ENCODE data around the gene VPS29.
"Not testable (repeated sequence)": the region's sequence is repeated elsewhere in the genome, so short reads cannot be mapped to it uniquely, and the experiment has no call there.

Gene VPS29

DNA sequence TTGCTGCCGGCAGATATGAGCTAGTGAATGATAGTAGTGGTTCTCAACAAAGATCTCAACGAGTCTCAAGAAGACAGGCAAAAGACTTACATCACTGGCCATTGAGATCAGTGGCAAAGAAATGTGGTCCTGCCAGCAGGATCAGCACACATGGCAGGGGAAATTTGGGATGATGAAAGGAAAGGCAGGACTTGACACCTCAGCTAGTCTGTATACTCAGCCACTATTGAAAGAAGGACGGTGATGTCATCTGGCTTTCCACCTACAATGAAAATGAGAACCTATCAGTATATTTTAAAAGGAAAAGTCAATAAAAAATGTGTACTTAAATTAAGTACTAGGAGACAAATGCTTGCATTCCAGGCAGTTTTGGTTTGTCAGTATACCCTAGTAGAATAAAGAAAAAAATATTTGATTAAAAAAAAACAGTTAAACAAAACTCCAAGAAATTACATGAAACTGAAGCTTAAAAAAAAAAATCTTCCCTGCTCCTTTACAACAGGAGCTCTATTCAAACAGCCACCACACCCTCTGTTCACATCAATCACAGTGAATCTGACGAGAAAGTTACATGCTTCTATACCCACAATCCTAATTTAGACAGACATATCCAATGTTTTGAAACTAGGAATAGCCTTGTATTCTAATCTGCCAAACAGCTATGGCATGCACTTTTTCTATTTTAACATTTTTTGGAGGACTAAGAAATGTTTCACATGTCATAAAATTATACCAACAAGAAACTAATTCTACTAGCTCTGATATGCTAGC is 35.1 kb upstream of the VPS29 start:
- intact Hi-C loops (cut with micrococcal nuclease): no loop called here
- no peaks in the 10 kb centered on the region for H3K9me3 Mint-ChIP-seq
- no peaks in the 10 kb centered on the region for H3K27me3 Mint-ChIP-seq
- peaks cover 78% of the 10 kb centered on the region for H3K36me3 Mint-ChIP-seq (ENCODE audit: low read depth)
- H3K27ac Mint-ChIP-seq: no peak overlapping the region
- peaks cover 6% of the 10 kb centered on the region for H3K4me1 Mint-ChIP-seq (ENCODE audit: low read depth)
- H3K4me3 Mint-ChIP-seq: no peak overlapping the region

DNA sequence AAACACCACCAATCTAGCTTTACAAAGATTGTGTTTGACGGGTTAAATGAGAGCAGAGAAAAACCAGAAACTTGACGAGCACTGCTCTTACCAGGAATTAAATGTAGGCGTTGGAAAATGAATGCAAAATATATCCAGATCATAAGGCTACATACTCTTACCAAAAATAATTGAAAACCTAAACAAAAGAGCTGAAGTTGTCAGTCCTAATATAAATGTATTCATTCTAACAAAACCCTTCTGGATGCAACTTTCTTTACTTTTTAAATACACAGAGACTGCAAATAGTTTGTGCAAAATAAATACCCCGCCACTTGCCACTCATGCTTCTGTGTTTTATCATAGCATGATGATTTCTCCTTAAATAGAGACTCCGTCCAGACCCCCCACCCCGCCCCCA is 32.9 kb upstream of the VPS29 start:
- H3K36me3 Mint-ChIP-seq (ENCODE audit: low read depth): peaks cover 75% of the 10 kb centered on the region
- no peak overlapping the region for H3K27ac Mint-ChIP-seq

DNA sequence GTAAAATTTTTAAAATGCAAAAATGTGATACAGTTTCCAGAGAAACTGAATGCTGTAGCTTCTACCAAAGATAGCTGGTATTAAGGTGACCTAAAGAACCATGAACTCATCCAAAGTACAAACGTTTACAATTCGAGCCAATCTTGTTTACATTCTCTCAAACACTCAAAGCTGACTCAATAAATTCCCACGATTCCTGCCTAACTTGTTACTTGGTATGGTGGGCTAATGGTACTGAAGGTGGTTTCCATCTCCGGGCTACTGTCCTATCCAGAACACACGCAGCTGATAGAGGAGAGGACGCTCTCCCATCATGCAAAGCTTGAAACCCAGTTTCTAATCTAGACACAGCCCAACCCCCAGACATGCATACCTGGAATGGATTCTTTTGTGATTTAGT is 31.7 kb upstream of the VPS29 start:
- no peak overlapping the region for H3K4me3 Mint-ChIP-seq
- peaks cover 75% of the 10 kb centered on the region for H3K36me3 Mint-ChIP-seq (ENCODE audit: low read depth)
- H3K27me3 Mint-ChIP-seq: no peaks in the 10 kb centered on the region
- intact Hi-C loops (cut with micrococcal nuclease): no loop called here
- H3K27ac Mint-ChIP-seq: no peak overlapping the region
- H3K9me3 Mint-ChIP-seq: no peaks in the 10 kb centered on the region
- H3K4me1 Mint-ChIP-seq (ENCODE audit: low read depth): peaks cover under 1% of the 10 kb centered on the region

More for the DNA sequence above, 32.9 kb upstream of the VPS29 start:
- Mint-ChIP-seq H3K4me1 (ENCODE audit: low read depth) (peaks cover 6% of the 10 kb centered on the region), H3K4me3 (no peak overlapping the region), H3K9me3 (no peaks in the 10 kb centered on the region), H3K27me3 (no peaks in the 10 kb centered on the region)
- intact Hi-C loops (cut with micrococcal nuclease): no loop called here

DNA sequence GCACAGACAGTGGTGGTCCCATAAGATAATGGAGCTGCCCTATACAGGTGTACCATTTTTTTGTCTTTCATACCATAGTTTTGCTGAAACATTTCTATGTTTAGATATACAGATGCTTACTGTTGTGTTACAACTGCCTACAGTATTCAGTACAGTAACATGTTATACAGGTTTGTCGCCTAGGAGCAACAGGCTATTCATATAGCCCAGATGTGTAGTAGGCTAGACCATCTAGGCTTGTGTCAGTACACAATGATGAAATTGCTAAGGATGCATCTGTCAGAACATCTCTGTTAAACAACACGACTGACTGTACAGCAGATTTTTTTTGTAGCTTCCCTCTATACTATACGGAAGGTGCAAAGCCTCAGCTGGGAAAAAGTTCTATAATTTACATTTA is 30.7 kb upstream of the VPS29 start:
- Mint-ChIP-seq H3K27ac (no peak overlapping the region), H3K9me3 (no peaks in the 10 kb centered on the region), H3K4me3 (no peak overlapping the region)

DNA sequence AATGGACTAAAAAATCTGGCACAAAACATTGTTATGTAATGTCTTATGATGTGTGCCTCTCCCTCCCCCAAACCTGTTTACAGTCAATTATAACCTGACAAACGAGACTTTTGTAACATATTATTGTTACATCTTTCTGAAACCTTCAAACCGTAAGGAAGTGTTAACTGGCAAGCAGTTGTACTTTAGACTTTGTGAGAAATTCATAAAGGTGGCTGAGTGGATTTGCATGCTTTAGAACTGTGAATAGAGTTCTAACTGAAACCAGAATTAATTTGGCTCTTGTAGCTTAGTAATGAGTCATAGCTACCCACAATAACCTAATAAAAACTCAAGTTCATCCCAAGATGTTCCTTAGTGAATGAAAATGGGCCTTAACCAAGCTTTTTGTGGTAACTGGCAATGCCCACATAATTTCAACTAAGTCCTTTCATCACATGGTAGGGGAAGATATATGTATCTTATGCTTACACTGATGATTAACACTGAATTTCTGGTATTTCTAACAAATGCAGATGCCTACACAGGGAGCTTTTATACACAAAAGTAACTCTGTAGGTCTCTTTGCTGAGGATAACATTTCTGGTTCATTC is 29.9 kb upstream of the VPS29 start:
- no peaks in the 10 kb centered on the region for H3K9me3 Mint-ChIP-seq
- H3K27me3 Mint-ChIP-seq: no peaks in the 10 kb centered on the region
- H3K36me3 Mint-ChIP-seq (ENCODE audit: low read depth): peaks cover 67% of the 10 kb centered on the region
- H3K27ac Mint-ChIP-seq: no peak overlapping the region
- no peaks in the 10 kb centered on the region for H3K4me1 Mint-ChIP-seq (ENCODE audit: low read depth)
- no peak overlapping the region for H3K4me3 Mint-ChIP-seq
- intact Hi-C loops (cut with micrococcal nuclease): no loop called here

More for the DNA sequence above, 30.7 kb upstream of the VPS29 start:
- H3K36me3 Mint-ChIP-seq (ENCODE audit: low read depth): peaks cover 75% of the 10 kb centered on the region
- H3K27me3 Mint-ChIP-seq: no peaks in the 10 kb centered on the region
- intact Hi-C loops (cut with micrococcal nuclease): no loop called here
- no peaks in the 10 kb centered on the region for H3K4me1 Mint-ChIP-seq (ENCODE audit: low read depth)

DNA sequence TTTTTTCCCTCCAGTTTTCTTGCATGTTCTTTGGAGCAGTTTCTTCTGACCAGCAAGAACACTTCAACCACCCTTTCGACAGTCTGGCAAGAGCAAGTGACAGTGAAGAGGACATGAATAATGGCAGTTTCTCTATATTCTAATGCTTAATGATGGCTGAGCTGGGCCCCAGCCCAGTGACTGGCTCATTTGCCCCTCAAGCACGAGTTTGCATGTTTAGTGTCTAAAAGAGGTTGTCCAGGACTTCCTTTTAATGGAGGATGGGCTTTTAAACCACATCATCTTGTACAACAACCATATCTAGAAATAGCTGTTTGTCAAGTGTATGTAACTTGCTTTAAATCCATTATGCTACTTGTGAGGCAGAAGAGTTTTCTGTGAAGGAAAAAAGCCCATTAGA is 28.6 kb upstream of the VPS29 start:
- peaks cover 56% of the 10 kb centered on the region for H3K36me3 Mint-ChIP-seq (ENCODE audit: low read depth)
- intact Hi-C loops (cut with micrococcal nuclease): no loop called here
- no peak overlapping the region for H3K4me3 Mint-ChIP-seq
- no peak overlapping the region for H3K27ac Mint-ChIP-seq
- no peaks in the 10 kb centered on the region for H3K4me1 Mint-ChIP-seq (ENCODE audit: low read depth)
- H3K9me3 Mint-ChIP-seq: no peaks in the 10 kb centered on the region
- H3K27me3 Mint-ChIP-seq: no peaks in the 10 kb centered on the region

DNA sequence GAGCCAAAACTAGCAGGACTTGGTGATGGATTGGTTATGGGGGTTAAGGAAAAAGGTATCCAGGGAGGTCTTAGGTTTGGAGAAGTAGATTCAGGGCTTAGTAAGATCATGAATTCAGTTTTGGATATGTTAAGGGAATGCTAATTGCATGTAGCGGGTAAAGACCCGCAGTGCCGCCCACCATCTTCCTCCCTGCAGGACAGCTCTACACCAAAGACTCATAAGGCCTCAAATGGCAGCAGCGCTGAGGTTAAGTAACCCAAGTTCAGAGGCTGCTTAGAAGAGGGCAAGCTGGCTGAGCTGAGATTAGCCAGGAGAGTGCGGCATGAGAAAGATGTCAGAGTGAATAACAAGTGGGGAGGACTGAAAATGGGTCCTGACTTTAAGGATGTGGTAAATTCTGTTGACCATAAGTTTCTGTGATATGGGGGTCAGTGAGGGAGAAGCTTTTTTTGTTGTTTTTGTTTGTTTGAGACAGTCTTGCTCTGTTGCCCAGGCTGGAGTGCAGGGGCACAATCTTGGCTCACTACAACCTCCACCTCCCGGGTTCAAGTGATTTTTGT is 26.4 kb upstream of the VPS29 start:
- no peaks in the 10 kb centered on the region for H3K27me3 Mint-ChIP-seq
- H3K9me3 Mint-ChIP-seq: no peaks in the 10 kb centered on the region
- intact Hi-C loops (cut with micrococcal nuclease): no loop called here
- H3K27ac Mint-ChIP-seq: no peak overlapping the region
- H3K36me3 Mint-ChIP-seq (ENCODE audit: low read depth): peaks cover 40% of the 10 kb centered on the region
- no peaks in the 10 kb centered on the region for H3K4me1 Mint-ChIP-seq (ENCODE audit: low read depth)
- no peak overlapping the region for H3K4me3 Mint-ChIP-seq

DNA sequence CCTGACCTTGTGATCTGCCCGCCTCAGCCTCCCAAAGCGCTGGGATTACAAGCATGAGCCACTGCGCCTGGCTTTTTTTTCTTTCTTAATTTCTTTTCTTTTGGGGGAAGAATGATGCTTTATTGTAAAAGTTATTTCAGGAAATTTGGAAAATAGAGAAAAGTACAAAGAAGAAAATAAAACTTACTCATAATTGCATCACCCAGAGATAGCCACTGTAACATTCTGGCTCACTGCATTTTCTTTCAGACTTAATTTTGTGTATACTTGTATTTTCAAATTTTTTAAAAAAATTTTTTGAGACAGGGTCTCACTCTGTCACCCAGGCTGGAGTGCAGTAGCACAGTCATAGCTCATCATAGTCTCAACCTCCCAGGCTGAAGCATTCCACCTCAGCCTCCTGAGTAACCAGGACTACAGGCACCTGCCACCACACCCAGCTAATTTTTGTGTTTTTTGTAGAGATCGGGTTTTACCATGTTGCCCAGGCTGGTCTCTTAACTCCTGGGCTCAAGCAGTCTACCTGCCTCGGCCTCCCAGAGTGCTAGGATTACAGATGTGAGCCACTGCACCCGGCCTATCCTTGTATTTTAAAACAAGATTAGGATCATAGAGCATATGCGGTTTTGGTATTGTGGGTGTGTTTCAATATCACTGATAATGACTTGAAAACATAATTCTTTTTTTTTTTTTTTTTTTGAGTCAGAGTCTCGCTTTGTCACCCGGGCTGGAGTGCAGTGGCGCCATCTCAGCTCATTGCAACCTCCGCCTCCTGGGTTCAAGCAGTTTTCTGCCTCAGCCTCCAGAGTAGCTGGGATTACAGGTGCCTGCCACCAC is 19.2 kb upstream of the VPS29 start:
- H3K9me3 Mint-ChIP-seq; H3K4me3 Mint-ChIP-seq; H3K27me3 Mint-ChIP-seq; H3K4me1 Mint-ChIP-seq (ENCODE audit: low read depth); intact Hi-C loops (cut with micrococcal nuclease); H3K27ac Mint-ChIP-seq; H3K36me3 Mint-ChIP-seq (ENCODE audit: low read depth): not testable (repeated sequence)

DNA sequence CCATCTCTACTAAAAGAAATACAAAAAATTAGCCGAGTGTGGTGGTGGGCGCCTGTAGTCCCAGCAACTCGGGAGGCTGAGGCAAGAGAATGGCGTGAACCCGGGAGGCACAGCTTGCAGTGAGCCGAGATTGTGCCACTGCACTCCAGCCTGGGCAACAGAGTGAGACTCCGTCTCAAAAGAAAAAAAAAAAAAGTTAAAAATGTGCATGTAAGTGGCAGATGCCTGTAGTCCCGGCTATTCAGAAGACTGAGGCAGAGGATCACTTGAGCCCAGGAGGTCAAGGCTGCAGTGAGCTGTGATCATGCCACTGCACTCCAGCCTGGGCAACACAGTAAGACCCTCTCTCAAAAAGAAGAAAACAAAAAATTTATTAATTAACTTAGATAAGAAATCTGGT is 16.1 kb upstream of the VPS29 start:
- H3K36me3 Mint-ChIP-seq (ENCODE audit: low read depth); H3K27ac Mint-ChIP-seq; H3K27me3 Mint-ChIP-seq; H3K9me3 Mint-ChIP-seq; H3K4me1 Mint-ChIP-seq (ENCODE audit: low read depth); intact Hi-C loops (cut with micrococcal nuclease); H3K4me3 Mint-ChIP-seq: not testable (repeated sequence)

DNA sequence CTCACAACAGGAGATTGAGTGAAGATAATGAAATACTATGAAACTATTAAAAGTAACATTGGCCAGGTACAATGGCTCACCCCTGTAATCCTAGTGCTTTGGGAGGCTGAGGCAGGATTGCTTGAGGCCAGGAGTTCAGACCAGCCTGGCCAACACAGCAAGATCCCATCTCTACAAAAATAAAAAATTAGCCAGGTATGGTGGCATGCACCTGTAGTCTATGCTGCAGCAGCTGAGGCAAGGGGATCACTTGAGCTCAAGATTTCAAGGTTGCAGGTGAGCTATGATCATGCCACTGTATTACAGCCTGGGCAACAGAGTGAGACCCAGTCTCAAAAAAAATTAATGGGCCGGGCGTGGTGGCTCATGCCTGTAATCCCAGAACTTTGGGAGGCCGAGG is 15.1 kb upstream of the VPS29 start:
- no peaks in the 10 kb centered on the region for H3K27me3 Mint-ChIP-seq
- H3K4me1 Mint-ChIP-seq (ENCODE audit: low read depth): no peaks in the 10 kb centered on the region
- intact Hi-C loops (cut with micrococcal nuclease): no loop called here
- H3K27ac Mint-ChIP-seq: no peak overlapping the region
- no peak overlapping the region for H3K4me3 Mint-ChIP-seq
- H3K9me3 Mint-ChIP-seq: no peaks in the 10 kb centered on the region
- H3K36me3 Mint-ChIP-seq (ENCODE audit: low read depth): no peaks in the 10 kb centered on the region

DNA sequence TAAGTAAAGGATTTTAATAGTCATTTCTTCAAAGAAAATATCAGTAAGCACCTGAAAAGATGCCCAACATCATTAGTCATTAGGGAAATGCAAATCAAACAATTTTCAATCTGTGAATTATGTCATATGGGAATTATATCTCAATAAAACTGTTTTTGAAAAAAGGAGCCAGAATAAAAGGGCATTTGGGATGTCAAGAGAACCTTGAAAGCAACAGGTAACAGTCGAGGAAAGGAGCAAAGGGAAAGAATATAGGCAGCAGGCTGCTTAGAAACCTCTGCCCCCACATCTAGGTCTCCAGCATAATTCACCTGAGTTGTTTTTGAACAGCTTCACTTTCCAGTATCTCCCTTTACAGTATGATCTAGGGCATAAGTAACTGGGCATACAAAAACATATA is 12.5 kb upstream of the VPS29 start:
- Mint-ChIP-seq H3K27me3 (no peaks in the 10 kb centered on the region), H3K36me3 (ENCODE audit: low read depth) (no peaks in the 10 kb centered on the region), H3K4me1 (ENCODE audit: low read depth) (no peaks in the 10 kb centered on the region), H3K9me3 (no peaks in the 10 kb centered on the region), H3K27ac (no peak overlapping the region), H3K4me3 (no peak overlapping the region)
- intact Hi-C loops (cut with micrococcal nuclease): loop anchor here (5.0 kb wide), 1 partner anchor 313 kb away; no protein-coding TSS in a partner anchor

DNA sequence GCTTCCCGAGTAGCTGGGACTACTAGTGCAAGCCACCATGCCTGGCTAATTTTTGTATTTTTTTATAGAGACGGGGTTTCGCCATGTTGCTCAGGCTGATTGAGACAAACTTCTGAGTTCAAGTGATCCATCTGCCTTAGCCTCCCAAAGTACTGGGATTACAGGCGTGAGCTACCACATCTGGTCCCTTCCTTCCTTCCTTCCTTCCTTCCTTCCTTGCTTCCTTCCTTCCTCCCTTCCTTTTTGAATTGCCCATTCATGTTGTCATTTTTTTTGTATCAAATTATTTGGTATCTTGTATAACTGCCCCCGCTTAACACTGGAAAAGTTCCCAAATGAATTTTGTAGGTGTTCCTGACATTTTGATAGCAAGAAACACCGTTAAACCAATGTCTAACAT is 11.9 kb upstream of the VPS29 start:
- H3K27ac Mint-ChIP-seq: no peak overlapping the region
- no peaks in the 10 kb centered on the region for H3K36me3 Mint-ChIP-seq (ENCODE audit: low read depth)
- H3K4me1 Mint-ChIP-seq (ENCODE audit: low read depth): no peaks in the 10 kb centered on the region
- intact Hi-C loops (cut with micrococcal nuclease): loop anchor here (5.0 kb wide), 1 partner anchor 313 kb away; no protein-coding TSS in a partner anchor
- H3K27me3 Mint-ChIP-seq: no peaks in the 10 kb centered on the region
- no peaks in the 10 kb centered on the region for H3K9me3 Mint-ChIP-seq
- H3K4me3 Mint-ChIP-seq: no peak overlapping the region

DNA sequence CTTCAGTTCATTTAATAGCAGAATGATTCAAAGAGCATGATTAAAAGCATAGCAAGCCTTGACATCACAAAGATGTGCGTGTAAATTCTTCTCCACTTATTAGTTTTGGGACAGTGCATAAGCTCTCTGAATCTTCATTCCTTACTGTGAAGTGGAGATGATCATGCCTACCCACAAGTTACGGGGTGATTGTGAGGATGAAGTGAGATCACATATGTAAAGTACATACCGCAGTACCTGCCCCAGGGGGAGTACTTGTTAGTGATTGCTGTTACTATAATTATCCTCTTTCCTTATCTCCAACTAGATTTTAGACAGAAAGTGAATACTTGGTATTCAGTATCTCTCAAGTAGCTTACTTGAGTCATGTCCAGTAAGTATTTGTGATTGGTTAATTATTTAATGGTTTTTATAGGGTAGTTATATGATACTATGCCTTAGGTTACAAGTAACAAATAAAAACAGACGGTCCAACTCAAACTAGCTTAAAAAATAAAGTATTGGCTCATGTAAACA is 6.2 kb upstream of the VPS29 start:
- intact Hi-C loops (cut with micrococcal nuclease): loop anchor here (10.0 kb wide), 1 partner anchor 47 kb away; no protein-coding TSS in a partner anchor
- H3K36me3 Mint-ChIP-seq (ENCODE audit: low read depth): no peaks in the 10 kb centered on the region
- H3K4me1 Mint-ChIP-seq (ENCODE audit: low read depth): no peaks in the 10 kb centered on the region
- no peak overlapping the region for H3K27ac Mint-ChIP-seq
- H3K9me3 Mint-ChIP-seq: no peaks in the 10 kb centered on the region
- H3K4me3 Mint-ChIP-seq: no peak overlapping the region
- no peaks in the 10 kb centered on the region for H3K27me3 Mint-ChIP-seq

DNA sequence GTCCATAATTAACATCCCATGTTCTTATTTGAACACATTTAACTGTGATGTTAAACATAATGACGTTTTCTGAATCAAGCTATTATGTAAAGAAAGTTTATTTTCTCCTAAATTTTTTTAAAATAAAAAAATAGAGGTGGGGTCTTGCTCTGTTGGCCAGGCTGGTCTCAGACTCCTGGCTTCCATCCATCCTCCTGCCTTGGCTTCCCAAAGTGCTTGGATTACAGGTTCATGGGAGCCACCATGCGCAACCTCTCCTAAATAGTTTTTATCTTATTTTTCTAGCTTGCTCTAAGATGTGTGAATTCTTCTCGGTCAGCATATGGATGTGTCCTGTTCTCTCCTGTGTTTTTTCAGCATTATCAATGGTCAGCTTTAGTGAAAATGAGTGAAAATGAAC is 3.4 kb upstream of the VPS29 start:
- Mint-ChIP-seq H3K27me3 (no peaks in the 10 kb centered on the region), H3K4me3 (no peak overlapping the region), H3K27ac (no peak overlapping the region), H3K36me3 (ENCODE audit: low read depth) (peaks cover 18% of the 10 kb centered on the region), H3K9me3 (no peaks in the 10 kb centered on the region), H3K4me1 (ENCODE audit: low read depth) (peaks cover 14% of the 10 kb centered on the region)
- intact Hi-C loops (cut with micrococcal nuclease): loop anchor here (10.0 kb wide), 1 partner anchor 49 kb away; no protein-coding TSS in a partner anchor

Measured in dendritic cell treated with granulocyte-macrophage colony-stimulating factor and Interleukin-4, amounts not matched to agents 40 ng/mL and 50 ng/mL, for 4 days (primary cell).